AG20443 (cell line): Measurements from ENCODE around the gene NTNG2.

Experiments used
- DNase-seq: peaks from one replicate; pipeline ENCODE4 v3.0.0; 2012; ENCODE audit warnings: low spot score, mixed read lengths

NTNG2 gene

DNA sequence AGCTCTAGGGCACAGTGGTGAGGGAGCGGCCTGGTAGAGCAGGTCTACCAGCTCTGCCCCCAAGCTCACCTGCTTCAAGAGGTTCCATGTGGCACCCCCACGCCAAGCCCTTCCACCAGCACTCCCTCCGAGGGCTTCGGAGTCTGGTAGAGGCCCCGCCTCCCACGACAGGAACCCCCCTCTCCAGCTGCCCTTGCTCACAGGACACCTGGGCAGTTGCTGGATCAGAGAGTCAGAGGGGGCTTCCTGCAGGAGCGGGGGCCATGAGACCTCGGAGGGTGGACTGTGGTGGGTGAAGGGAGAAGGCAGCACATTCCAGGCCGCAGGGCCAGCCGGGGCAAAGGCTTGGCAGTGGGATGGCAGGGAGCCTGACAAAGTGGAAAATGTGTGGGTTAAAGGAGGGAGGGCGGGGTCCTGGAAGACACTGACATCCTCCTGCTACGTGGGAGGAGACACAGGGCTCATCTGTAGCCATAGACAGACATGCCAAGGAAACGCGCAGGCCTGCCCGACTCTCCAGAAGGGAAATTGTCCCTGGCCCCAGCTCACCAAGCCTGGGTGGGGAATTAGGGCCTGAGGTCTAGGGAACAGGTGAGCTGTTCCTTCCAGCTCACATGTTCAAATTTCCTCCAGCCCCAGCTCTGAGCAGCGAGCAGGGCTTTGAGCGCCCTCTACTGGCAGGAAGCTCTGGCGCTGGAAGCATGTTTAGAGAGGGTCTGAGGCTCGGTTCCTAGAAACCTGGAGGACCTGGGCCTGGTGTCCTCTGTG is 74.2 kb downstream of the NTNG2 start:
- peak; percentile 86 for DNase-seq

DNA sequence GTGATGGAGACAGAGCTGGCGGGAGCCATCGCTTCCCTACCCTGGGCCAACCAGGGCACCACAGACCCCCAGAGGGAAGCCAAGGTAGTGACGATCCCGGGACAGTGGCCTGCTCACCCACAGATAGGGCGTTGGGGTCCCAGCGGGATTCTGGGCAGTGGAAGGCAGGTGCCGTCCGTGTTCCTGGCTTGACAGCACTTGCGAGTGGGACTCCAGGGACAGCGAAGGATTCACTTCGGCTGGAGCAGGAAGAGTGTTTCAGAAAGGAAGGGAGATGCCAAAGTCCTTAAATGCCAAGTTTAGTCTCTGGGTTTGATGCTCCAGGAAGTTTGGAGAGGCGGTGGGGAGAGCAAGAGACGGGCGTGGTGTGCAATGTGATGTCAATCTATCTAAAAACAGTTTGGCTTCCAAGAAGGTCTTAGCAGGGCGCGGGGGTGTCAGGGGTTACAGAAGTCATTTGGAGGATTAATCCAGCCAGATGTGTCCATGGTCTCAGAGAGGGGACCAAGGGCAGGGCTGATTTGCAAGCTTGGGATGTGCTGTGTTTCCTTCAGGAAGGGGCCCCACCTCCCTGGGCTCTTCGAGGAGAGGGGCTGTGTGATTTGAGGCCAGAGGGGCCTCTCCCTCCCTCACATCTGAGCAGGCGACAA is 74.9 kb downstream of the NTNG2 start:
- no peak for DNase-seq

DNA sequence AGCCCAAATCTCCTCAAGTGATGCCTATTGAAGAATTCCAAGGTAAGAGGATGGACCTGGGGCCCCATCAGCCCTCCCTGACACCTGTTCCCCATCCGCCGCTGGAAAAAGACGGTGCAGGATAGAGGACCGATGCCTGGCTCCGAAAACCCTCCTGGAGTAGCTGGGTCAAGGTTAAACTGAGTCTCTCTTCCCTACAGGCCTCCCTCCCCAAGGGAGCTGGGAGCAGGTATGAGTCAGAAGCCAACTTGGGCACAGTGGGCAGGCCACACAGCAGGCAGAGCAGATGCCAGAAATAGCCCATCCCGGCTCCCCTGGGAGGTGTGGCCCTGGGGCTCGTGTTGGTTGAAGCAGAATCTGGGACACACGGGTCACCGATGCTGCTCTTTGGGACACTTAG is 75.6 kb downstream of the NTNG2 start:
- no peak for DNase-seq

DNA sequence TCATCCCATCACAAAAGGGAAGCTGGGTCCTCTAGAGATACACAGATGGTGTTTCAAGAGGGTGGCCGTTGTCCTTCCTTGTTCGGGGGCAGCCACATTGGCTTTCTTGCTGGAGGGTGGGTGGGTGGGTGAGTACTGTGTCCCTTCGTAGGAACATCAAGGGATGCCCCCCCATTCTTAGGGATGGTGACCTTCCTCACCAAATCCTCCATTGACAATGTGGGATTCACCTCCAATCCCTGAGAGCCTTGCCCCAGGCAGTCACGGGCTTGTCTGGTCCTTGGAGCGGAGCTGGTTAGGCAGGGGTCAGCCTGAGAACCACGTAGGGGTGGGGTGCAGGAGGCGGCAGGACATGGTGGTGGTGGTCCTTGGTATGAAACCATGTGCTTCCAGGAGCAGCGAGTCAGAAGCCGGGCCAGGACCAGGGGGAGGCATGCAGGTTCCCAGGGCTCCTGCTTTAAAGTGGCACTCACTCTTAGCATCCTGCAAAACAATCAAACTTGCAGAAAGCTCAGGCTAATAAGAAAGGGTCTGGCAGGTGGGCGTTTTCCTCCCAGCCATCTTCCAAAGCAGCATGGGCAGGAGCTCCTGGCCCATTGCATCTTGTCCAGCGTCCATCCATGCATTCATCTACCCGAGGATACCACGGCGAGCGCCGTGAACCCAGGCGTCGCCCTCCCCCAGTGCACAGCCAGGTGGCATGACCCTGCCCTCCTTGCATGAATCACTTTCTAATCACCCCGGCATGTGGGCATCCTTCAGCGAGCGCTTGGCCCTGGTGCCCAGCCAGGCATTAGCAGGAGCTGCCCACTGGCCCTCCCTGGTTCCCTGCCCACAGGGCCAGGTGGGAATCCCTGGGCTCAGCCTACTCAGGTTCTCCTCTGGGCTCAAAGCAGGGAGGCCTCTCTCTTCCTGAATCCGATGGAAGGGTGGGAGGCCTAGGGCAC is 76.4 kb downstream of the NTNG2 start:
- DNase-seq: no peak

DNA sequence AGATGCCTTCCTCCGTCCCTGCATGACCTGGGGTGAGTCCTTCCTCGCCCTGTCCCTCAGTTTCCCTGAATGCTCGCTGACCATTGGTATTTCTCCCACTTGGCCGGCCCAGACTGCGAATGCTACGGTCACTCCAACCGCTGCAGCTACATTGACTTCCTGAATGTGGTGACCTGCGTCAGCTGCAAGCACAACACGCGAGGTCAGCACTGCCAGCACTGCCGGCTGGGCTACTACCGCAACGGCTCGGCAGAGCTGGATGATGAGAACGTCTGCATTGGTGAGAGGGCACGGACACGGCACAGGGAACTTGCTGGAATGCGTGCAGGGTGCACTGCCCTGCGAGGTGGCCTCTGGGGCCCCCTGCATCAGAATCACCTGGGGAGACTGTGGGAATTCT is 77.1 kb downstream of the NTNG2 start:
- no peak for DNase-seq

DNA sequence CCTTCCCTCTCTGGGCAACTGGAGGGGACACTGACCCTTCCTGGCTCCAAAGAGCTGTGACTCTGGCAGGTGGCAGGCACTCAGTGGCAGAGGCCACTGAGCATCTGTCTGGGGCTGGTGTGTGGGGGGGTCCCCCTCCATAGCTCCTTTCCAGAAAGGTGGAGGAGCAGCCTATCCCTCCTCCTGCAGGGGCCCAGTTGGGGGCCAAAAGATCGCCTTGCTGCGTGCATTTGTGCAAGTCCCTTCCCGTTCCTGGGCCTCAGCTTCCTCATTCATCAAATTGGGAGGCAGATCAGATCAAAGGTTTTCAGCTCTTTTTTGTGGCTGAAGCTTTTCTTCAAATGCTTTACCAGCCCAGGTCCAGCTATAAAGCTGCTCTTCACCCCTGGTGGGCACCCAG is 77.7 kb downstream of the NTNG2 start:
- no peak for DNase-seq

DNA sequence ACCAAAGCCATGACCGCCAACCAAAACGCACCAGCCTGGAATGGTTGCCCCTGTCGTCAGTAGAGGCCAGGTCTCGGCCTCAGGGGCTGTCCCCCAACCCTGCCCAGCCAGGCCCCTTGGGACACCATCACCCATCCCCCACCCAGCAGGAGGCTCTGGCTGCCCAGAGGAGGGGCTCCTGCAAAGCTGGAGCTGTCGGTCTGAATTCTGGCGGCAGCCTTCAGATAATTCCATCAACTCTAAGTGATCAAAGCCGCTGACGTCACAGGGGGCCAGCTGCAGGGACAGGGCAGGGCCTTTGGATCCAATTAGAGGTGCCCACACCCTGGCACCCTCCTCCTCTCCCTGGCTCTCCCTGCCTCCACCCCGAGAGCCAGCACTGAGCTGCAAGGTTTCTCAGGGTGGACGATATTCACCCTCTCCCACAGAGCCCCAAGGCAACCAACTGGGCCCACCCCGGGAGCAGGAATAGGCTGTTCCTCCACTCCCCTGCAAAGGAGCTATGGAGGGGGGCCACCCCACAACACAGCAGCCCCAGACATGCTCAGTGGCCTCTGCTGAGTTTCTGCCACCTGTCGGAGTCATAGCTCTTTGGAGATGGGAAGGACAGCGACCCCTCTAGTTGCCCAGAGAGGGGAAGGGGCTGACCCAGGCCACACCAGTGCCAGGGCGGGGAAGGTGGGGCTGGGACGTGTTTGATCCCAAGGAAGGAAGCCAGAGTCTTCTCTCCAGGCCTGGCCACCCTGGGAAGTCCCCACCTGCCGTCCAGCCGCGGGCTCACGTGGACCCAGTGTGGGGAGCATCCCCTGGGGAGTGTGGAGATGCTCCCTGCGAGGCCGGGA is 78.4 kb downstream of the NTNG2 start:
- DNase-seq: no peak

DNA sequence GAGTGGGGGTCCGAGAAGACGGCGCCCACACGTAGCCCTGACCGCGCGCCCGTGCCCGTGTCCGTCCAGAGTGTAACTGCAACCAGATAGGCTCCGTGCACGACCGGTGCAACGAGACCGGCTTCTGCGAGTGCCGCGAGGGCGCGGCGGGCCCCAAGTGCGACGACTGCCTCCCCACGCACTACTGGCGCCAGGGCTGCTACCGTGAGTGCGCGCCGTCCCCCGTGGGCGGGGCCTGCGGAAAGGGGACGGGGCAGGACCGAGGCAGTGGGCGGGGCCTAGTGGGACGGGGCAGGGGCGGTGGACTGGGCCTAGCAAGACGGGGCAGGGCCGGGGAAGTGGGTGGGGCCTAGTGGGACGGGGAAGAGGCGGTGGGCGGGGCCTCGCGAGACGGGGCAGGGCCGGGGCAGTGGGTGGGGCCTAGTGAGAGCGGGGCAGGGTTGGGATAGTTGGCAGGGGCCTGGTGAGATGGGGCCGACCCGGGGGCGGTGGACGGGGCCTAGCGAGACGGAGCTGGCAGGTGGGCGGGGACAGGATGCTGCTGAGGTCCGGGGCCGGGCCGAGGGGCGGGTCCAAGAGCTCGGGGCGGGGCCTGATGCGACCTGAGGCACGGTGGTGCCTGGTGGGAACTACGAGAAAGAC is 79.1 kb downstream of the NTNG2 start:
- DNase-seq: peak; percentile 98

DNA sequence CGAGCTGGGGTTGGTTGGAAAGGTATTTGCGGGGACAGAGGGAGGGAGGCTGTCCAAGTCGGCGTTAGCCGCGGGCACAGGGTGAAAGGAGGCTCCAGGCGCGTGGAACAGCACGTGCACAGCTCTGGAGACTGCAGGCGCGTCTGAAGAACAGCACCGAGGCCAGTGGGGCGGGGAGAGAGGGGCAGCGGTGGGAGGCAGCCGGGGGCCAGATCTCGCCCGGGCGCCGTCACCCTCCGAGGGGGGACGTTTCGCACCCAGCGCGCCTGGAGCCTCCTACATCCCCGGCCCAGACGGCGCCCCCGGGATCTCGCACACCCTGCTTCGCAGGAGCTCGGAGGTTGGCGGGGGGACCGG is 79.6 kb downstream of the NTNG2 start:
- DNase-seq: no peak

DNA sequence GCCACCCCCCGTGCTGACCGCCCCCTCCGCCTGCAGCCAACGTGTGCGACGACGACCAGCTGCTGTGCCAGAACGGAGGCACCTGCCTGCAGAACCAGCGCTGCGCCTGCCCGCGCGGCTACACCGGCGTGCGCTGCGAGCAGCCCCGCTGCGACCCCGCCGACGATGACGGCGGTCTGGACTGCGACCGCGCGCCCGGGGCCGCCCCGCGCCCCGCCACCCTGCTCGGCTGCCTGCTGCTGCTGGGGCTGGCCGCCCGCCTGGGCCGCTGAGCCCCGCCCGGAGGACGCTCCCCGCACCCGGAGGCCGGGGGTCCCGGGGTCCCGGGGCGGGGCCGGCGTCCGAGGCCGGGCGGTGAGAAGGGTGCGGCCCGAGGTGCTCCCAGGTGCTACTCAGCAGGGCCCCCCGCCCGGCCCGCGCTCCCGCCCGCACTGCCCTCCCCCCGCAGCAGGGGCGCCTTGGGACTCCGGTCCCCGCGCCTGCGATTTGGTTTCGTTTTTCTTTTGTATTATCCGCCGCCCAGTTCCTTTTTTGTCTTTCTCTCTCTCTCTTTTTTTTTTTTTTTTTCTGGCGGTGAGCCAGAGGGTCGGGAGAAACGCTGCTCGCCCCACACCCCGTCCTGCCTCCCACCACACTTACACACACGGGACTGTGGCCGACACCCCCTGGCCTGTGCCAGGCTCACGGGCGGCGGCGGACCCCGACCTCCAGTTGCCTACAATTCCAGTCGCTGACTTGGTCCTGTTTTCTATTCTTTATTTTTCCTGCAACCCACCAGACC is 80.2 kb downstream of the NTNG2 start:
- peak; percentile 42 for DNase-seq

DNA sequence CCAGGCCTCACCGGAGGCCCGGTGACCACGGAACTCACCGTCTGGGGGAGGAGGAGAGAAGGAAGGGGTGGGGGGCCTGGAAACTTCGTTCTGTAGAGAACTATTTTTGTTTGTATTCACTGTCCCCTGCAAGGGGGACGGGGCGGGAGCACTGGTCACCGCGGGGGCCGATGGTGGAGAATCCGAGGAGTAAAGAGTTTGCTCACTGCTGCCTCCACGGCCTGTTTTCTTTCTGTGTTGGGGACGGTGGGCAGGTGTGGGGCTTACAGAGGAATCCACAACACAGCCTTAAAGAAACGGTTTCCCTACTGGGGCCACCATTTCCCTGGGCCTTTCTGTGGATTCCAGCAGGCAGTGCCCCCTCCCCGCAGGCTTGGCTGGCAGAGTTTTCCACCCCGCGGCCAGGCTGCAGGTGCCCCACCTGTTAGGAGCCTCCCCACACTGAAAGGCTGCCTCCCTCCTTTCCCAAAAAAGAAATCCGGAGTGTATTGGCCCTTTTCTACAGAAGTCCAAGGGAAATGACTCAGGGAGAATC is 80.8 kb downstream of the NTNG2 start:
- no peak for DNase-seq

DNA sequence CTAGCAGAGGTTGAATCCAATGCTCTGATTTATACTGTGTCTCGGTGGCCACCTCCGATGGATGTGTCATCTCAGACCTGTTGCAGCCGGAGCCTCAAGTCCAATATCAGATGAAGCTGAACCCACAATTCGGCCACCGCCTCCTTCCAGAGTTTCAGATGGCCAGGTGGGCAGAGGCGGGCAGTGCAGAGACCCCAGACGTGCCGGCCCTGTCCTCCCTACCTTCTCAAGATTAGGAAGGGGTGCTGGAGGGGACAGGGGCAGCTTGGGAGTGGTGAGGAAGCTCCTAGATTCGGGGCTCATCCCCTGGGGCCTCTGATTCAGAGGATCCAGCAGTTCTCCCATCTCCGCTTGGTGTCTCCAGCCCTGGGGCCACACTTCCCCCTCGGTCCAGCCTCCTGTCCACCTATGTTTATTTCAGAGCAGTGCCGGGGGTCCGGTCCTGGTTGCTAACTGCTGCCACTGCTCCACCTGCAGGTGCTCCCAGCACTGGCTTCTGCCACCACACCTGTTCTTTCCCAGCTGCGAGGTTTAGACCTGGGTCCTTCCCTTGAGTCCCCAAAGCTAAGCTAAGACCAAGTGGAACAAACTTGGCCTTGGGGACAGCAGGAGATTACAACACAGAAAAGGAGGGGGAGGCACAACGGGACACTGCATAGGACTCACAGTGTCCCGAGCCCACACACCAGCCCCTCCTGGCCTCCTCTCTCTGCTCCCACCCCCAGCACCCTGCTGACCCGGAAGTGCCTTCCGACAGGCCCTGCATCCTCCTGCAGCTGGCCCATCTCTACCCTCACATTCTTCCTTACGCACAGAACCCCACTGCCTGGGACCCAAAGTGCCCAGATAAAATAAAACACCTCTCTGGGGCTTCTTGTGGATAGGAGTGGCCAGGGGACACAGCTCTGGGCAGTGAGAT is 81.6 kb downstream of the NTNG2 start:
- DNase-seq: no peak

DNA sequence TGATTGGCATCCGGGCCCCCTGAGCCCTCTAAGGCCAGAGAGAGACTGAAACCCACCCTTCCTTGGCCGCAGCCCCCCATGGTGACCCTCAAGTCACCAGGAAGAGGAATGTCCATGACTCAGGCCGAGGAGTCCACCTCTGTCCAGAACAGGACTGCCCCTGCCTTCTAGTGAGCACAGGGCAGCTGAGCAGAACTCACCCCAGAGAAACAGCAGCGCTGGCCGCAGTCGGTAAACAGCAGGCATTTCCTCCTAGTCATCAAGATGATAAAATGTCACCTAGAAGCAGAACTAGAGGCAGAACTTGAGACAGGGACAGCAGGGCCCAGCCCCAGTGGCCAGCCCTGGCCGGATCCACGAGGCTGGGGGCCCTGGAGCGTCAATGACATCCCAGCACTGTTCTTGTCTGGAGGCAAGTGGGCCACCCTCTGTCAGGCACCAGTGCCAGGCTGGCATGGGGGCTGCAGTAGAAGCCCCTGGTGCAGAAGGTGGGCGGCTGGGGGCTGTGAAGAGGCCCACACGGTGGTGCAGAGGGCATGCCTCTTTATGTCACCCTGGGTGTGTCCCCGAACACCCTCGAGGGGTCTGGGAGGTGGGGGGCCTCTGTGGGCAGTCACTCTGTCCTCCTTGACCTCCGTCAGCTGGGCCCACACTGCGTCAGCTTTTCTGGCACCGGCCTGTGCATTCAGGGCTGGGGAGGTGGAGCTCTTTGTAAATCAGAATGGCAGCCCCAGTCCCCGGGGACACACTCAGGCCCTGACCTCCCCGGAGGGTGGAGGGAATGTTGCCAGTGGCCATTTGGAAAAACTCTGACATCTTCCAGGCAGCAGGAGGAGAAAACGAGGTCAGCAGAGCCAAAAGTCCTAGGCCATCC is 83.0 kb downstream of the NTNG2 start:
- no peak for DNase-seq

DNA sequence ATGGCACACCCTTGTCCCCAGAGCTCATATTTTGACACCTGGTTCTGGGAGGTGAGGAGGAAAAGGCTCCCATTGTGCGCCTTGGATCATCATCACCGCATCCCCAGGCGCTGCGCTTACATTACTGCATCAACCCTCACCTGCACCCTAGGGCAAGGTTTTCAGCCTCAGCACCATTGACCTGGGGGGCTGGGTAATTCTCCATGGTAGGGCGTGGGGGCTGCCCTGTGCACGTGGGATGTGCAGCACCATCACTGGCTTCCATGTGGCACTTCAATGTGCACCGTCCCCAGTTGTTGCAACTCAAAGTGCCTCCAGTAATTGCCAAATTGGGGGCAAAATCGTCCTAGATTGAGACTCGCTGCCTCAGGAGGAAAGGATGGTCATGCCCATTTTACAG is 83.6 kb downstream of the NTNG2 start:
- no peak for DNase-seq

DNA sequence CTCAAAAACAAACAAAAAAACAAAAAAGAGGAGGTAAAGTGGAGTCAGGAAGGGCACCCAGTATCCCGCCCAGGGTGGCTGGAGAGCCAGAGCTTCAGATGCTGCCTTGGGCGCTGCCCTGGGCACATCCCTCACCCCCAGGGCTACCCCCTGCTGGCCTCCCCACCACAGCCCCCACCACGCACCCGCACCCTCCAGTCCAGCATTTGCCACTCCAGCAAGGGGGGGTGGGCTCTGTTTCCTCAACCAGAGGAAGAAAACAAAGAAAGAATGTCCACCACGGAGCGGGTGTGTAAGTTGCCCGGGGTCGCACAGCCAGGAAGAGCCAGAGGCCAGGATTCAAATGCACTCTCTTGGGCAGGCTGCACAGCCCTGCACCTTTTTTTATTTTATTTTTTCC is 86.1 kb downstream of the NTNG2 start:
- DNase-seq: no peak

DNA sequence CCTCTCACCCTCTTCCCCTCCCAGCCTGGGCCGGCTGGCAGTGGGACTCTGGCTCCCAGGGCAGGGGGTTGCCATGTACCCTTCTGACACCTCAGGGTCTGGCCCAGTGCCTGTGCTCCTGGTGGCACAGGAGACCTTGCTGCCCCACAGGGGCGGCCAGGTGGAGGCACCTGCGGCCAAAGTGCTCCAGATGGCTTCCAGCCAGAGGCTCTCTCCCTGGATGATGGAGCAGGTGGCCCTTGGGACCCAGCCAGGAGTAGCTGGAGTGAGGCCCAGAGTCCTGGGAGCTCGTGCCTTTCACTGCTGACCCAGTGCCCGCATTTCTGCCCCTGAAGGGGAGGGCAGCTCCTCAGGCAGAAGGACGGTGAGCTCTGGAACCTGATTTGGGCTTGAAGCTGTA is 87.3 kb downstream of the NTNG2 start:
- no peak for DNase-seq

DNA sequence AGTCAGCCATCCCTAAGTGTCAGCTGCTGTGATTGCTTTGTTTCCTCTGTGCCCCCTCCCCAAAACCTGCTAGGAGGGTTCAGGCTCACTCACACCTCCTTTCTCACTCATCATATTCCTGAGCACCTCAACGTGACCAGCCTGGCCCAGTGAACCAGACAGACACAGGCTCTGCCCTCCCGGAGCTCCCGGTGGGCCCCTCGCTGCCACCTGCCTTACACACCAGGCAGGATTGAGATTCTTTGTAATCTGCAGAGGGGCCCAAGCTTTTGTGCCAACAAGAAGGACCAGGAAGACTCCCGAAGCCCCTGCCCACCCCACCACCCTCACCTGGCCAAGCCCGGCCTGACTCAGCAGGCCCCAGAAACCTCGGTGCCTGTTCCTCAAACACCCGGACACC is 87.8 kb downstream of the NTNG2 start:
- DNase-seq: no peak
